ENCODE results near the gene PHF21A.

PHF21A gene

GRCh38 chr11:46045811-46046210 lies 75.4 kb downstream of the PHF21A start:
- no peak for TF ChIP-seq CTCF (IDR thresholded peaks at IDR 0.05)

GRCh38 chr11:46044601-46045000 lies 76.7 kb downstream of the PHF21A start:
- TF ChIP-seq CTCF (IDR thresholded peaks at IDR 0.05), result no peak

GRCh38 chr11:46039990-46040389 lies 81.3 kb downstream of the PHF21A start:
- no peak for TF ChIP-seq CTCF (IDR thresholded peaks at IDR 0.05)

GRCh38 chr11:46038529-46038928 lies 82.7 kb downstream of the PHF21A start:
- no peak for TF ChIP-seq CTCF (IDR thresholded peaks at IDR 0.05)

- no peak for TF ChIP-seq CTCF (IDR thresholded peaks at IDR 0.05)
These were observed 84.3 kb downstream of the PHF21A start for GRCh38 chr11:46036969-46037368.

GRCh38 chr11:46036009-46036408 lies 85.2 kb downstream of the PHF21A start:
- TF ChIP-seq CTCF (IDR thresholded peaks at IDR 0.05), result no peak

- TF ChIP-seq CTCF (IDR thresholded peaks at IDR 0.05), result no peak
These were observed 87.2 kb downstream of the PHF21A start for GRCh38 chr11:46034041-46034440.

- no peak for TF ChIP-seq CTCF (IDR thresholded peaks at IDR 0.05)
These were observed 94.5 kb downstream of the PHF21A start for GRCh38 chr11:46026606-46027293.

Measured in LNCAP (cell line).